HCT116 (cell line): ENCODE data around the gene CPSF7. TPM values are rescaled to one million over a fixed set of nuclear protein-coding genes. Genes with fewer than 3 reads are reported as not detected.

ENCODE experiments used
- ATAC-seq: fragments of 200-7000 bp; cut with Tn5 transposase; 2 replicates; pipeline ENCODE4 v1.9.1; 2020; ENCODE audit warnings: mild to moderate bottlenecking, moderate library complexity
- BruUV-seq: library from RNA; stranded (reverse); fragments of 400-500 nt; replicated peaks from 2 replicates; lab custom pipeline; 2021; lab: Mats Ljungman, UMichigan
- CTCF ChIA-PET: fragments of 300-600 bp; sonication (Branson Sonifier 250); formaldehyde crosslinking; loops from one replicate; lab custom pipeline; 2021; ENCODE audit warnings: antibody characterized with exemption; lab: Charles Lee
- POLR2A ChIA-PET: fragments of 300-600, 350-600 bp; sonication (Branson Sonifier 250); formaldehyde crosslinking; loops from one replicate; lab custom pipeline; 2021; ENCODE audit warnings: antibody characterized with exemption; lab: Charles Lee
- RAD21 ChIA-PET, 2 experiments: fragments of 300-600 bp; sonication (Branson Sonifier 250); formaldehyde crosslinking; loops; one replicate each; lab custom pipeline; 2023; ENCODE audit warnings: low total read pairs in 2 of 2; ENCODE audit not compliant: uncharacterized antibody in 2 of 2, unreplicated experiment in 2 of 2, low non-redundant PET in 1 of 2; lab: Charles Lee
- DNase-seq: peaks from one replicate; pipeline ENCODE4 v3.0.0-alpha.2; 2010; ENCODE audit warnings: low read depth, low spot score
- H2AFZ ChIP-seq: fragments of 200-600 bp; shearing (Covaris generic), sonication (generic); 2 replicates; pipeline ENCODE4 v1.6.1; 2017; ENCODE audit warnings: low read depth, mixed run types, mixed read lengths, antibody characterized with exemption, low read length; ENCODE audit not compliant: poor library complexity, severe bottlenecking
- H3K27ac ChIP-seq: 2 replicates; pipeline ENCODE4 v1.5.1; 2012; ENCODE audit warnings: low read depth, low read length
- H3K27me3 ChIP-seq: fragments of 200-600 bp; sonication (generic); 2 replicates; pipeline ENCODE4 v1.6.1; 2016; ENCODE audit warnings: mixed run types, low read length, mixed read lengths; ENCODE audit not compliant: insufficient read depth
- H3K36me3 ChIP-seq, 2 experiments: fragments of 200-500 bp in 1 of 2; fragments of 200-600 bp in 1 of 2; sonication (Bioruptor generic) in 1 of 2; sonication (generic) in 1 of 2; 2 replicates each; pipeline versions ENCODE4 v1.5.1 to v1.6.1; 2014 to 2016; ENCODE audit warnings: low read length in 2 of 2, inconsistent platforms in 1 of 2, mixed read lengths in 1 of 2, mixed run types in 1 of 2; ENCODE audit not compliant: insufficient read depth in 2 of 2, control insufficient read depth in 1 of 2
- H3K4me1 ChIP-seq, 2 experiments: fragments of 200-600 bp in 1 of 2; sonication (generic) in 1 of 2; 2 replicates each; pipeline versions ENCODE4 v1.5.1 to v1.6.1; 2012 to 2017; ENCODE audit warnings: low read length in 2 of 2, inconsistent platforms in 1 of 2, mild to moderate bottlenecking in 1 of 2, mixed read lengths in 1 of 2, mixed run types in 1 of 2, moderate library complexity in 1 of 2; ENCODE audit not compliant: insufficient read depth in 2 of 2, control insufficient read depth in 1 of 2
- H3K4me2 ChIP-seq: fragments of 200-600 bp; sonication (generic); 2 replicates; pipeline ENCODE4 v1.6.1; 2017; ENCODE audit warnings: mixed run types, low read length, mixed read lengths
- H3K4me3 ChIP-seq, 2 experiments: fragments of 200-600 bp in 1 of 2; sonication (generic) in 1 of 2; replicated peaks in 1 of 2; 2 replicates each; pipeline ENCODE4 v1.5.1; 2011 to 2016; ENCODE audit warnings: low read length in 2 of 2, control low read depth in 1 of 2, low read depth in 1 of 2, mild to moderate bottlenecking in 1 of 2, mixed read lengths in 1 of 2, mixed run types in 1 of 2
- H3K79me2 ChIP-seq: fragments of 200-600 bp; sonication (generic); 2 replicates; pipeline ENCODE4 v1.6.1; 2017; ENCODE audit warnings: mild to moderate bottlenecking, mixed run types, low read length, moderate library complexity, mixed read lengths; ENCODE audit not compliant: insufficient read depth
- H3K9ac ChIP-seq: fragments of 200-600 bp; sonication (generic); 2 replicates; pipeline ENCODE4 v1.6.1; 2016; ENCODE audit warnings: low read length, mixed read lengths
- H3K9me2 ChIP-seq: fragments of 200-600 bp; sonication (generic), shearing (Covaris generic); 2 replicates; pipeline ENCODE4 v1.6.1; 2017; ENCODE audit warnings: mixed run types, mild to moderate bottlenecking, moderate library complexity; ENCODE audit not compliant: insufficient read depth
- H3K9me3 ChIP-seq, 2 experiments: fragments of 200-500 bp in 1 of 2; fragments of 200-600 bp in 1 of 2; sonication (Bioruptor generic) in 1 of 2; sonication (generic) in 1 of 2; 2 replicates each; pipeline ENCODE4 v1.6.1; 2014 to 2017; ENCODE audit warnings: low read length in 2 of 2, mixed read lengths in 2 of 2, inconsistent platforms in 1 of 2, low read depth in 1 of 2, mild to moderate bottlenecking in 1 of 2, mixed run types in 1 of 2, moderate library complexity in 1 of 2; ENCODE audit not compliant: control insufficient read depth in 1 of 2, insufficient read depth in 1 of 2
- H4K20me1 ChIP-seq: fragments of 200-600 bp; sonication (generic), shearing (Covaris generic); 2 replicates; pipeline ENCODE4 v1.6.1; 2017; ENCODE audit warnings: mixed run types, mild to moderate bottlenecking, moderate library complexity; ENCODE audit not compliant: insufficient read depth
- ATF3 ChIP-seq: IDR thresholded peaks from 2 replicates; pipeline ENCODE4 v1.6.1; 2012
- CBX3 ChIP-seq: IDR thresholded peaks from 2 replicates; pipeline ENCODE4 v1.6.1; 2012; ENCODE audit warnings: low read depth
- EZH2 ChIP-seq: fragments of 200-600 bp; sonication (generic); IDR thresholded peaks from 2 replicates; pipeline ENCODE4 v1.6.1; 2017; ENCODE audit warnings: antibody characterized with exemption, mixed run types
- EZH2phosphoT487 ChIP-seq: fragments of 200-600 bp; IDR thresholded peaks from 2 replicates; pipeline ENCODE4 v1.6.1; 2018; ENCODE audit warnings: antibody characterized with exemption, borderline replicate concordance
- FOSL1 ChIP-seq: IDR thresholded peaks from 2 replicates; pipeline ENCODE4 v1.6.1; 2012; ENCODE audit warnings: low read depth
- JUND ChIP-seq: IDR thresholded peaks from 2 replicates; pipeline ENCODE4 v1.6.1; 2012
- POLR2A ChIP-seq: IDR thresholded peaks from 2 replicates; pipeline ENCODE4 v1.7.0; 2011; ENCODE audit warnings: borderline replicate concordance; ENCODE audit not compliant: insufficient read depth, insufficient read length; ENCODE audit errors: extremely low read depth
- REST ChIP-seq: IDR thresholded peaks from 2 replicates; pipeline ENCODE4 v1.6.1; 2012; ENCODE audit warnings: low read depth
- SIN3A ChIP-seq: IDR thresholded peaks from 2 replicates; pipeline ENCODE4 v1.6.1; 2012; ENCODE audit warnings: low read depth
- SP1 ChIP-seq: IDR thresholded peaks from 2 replicates; pipeline ENCODE4 v1.6.1; 2012; ENCODE audit warnings: low read depth
- SRF ChIP-seq: IDR thresholded peaks from 2 replicates; pipeline ENCODE4 v1.6.1; 2012; ENCODE audit warnings: low read depth
- TCF7L2 ChIP-seq: IDR thresholded peaks from 2 replicates; pipeline ENCODE4 v1.7.0; 2011; ENCODE audit warnings: borderline replicate concordance, inconsistent platforms; ENCODE audit not compliant: insufficient read depth, insufficient read length; ENCODE audit errors: extremely low read depth
- intact Hi-C: fragments of 100-400 bp; cut with micrococcal nuclease; formaldehyde crosslinking; loops from 2 replicates; pipeline ENCODE4 v1.10.0; 2022
- total RNA-seq: library from RNA; stranded (reverse); gene quantifications from one replicate; pipeline ENCODE4 v1.2.1, GENCODE V29; 2021; ENCODE audit not compliant: unreplicated experiment
- TF ChIP-seq, protein P1 (sequence below): IDR thresholded peaks from 2 replicates; pipeline ENCODE4 v1.6.1; 2012
- TF ChIP-seq, protein P2 (sequence below), 3 experiments: fragments of 200-600 bp in 1 of 3; sonication (generic) in 1 of 3; IDR thresholded peaks in 2 of 3; conservative IDR thresholded peaks in 1 of 3; 2 replicates each; pipeline ENCODE4 v1.5.1; 2012 to 2017; ENCODE audit warnings: low read depth in 2 of 3, low read length in 2 of 3, antibody characterized with exemption in 1 of 3, borderline replicate concordance in 1 of 3, control low read depth in 1 of 3, mild to moderate bottlenecking in 1 of 3, mixed read lengths in 1 of 3, mixed run types in 1 of 3, moderate library complexity in 1 of 3; ENCODE audit not compliant: insufficient read depth in 1 of 3

CPSF7 gene
- total RNA-seq, 1 experiment from 2014 or later, result 110 TPM

GRCh38 chr11:61375761-61376108 lies 54.0 kb downstream of the CPSF7 start:
- RAD21 ChIA-PET, result no interaction called here
- TF ChIP-seq SRF, result no peak
- TF ChIP-seq FOSL1, result no peak
- TF ChIP-seq, all 23 proteins: peak for 0
- no peak for DNase-seq
- Histone ChIP-seq H2AFZ (no peak overlapping the region), H3K27ac (no peak overlapping the region), H3K9me3 (no peaks in the 10 kb centered on the region), H3K79me2 (no peaks in the 10 kb centered on the region), H3K36me3 (0 out of 4 replicates have a peak, but pooled peaks cover 0 to under 1% of the 10 kb centered on the region in 2 experiments), H3K4me2 (no peak overlapping the region), H3K4me3 (no peak overlapping the region), H4K20me1 (no peaks in the 10 kb centered on the region), H3K4me1 (no peaks in the 10 kb centered on the region), H3K9me2 (no peaks in the 10 kb centered on the region), H3K27me3 (no peaks in the 10 kb centered on the region), H3K9ac (no peak overlapping the region)
- ATAC-seq, result no peak
- no TSS peak for BruUV-seq
- intact Hi-C loops, result no loop called here
- ChIA-PET POLR2A (interaction anchor here (0.7 kb wide), 1 partner anchor 268 kb away, joined by 3 read pairs; no protein-coding TSS in a partner anchor), CTCF (interaction anchor here (1.8 kb wide), 1 partner anchor 9 kb away, joined by 10 read pairs; no protein-coding TSS in a partner anchor)

DNA sequence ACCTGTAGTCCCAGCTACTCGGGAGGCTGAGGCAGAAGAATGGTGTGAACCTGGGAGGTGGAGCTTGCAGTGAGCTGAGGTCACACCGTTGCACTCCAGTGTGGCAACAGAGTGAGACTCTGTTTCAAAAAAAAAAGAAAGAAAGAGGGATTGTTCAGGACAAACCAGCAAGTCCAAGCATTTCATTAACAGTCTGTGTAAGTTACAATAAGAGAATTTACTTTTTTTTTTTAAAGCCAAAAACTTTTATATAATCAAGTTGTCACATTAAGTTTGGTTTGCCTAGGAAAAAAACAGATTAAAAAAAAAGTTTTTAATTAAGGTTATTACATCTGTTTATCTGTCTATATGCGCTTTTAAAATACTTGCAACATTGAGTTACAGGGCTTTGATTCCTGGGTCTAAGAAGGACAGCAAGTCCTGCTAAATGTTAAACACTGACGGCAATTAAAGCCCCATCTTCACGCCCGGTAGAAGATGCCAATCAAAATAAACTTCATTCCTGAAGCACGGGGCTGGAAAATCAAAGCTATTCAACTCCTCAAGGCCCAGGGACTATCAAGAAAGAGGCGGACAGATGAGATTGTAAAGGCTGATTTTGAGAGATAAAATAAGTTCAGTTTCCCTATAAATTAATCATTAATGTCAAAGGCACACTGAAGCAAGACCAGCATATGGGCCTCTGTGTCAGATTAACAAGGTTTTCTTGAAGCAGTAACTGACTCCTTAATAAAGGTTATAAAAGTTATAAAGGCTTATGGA lies 56.9 kb downstream of the CPSF7 start:
- POLR2A ChIA-PET, result no interaction called here
- no peak overlapping the region for H3K27ac ChIP-seq
- DNase-seq (no peak), ATAC-seq (no peak)
- peaks cover 8 to 10% of the 10 kb centered on the region in 2 experiments for H3K36me3 ChIP-seq
- H3K9ac ChIP-seq, result no peak overlapping the region
- H3K4me1 ChIP-seq, result no peaks in the 10 kb centered on the region
- no peaks in the 10 kb centered on the region for H3K79me2 ChIP-seq
- no peak overlapping the region for H2AFZ ChIP-seq
- RAD21 ChIA-PET, result interaction anchor here in 1 of 2 experiments (0.7 kb wide), 1 partner anchor 13 kb away, joined by 3 read pairs; no protein-coding TSS in a partner anchor
- no TSS peak for BruUV-seq
- CTCF ChIA-PET, result no interaction called here
- no peaks in the 10 kb centered on the region for H3K27me3 ChIP-seq
- no peaks in the 10 kb centered on the region for H4K20me1 ChIP-seq
- no peak overlapping the region for H3K4me3 ChIP-seq
- no peak overlapping the region for H3K4me2 ChIP-seq
- H3K9me2 ChIP-seq, result no peaks in the 10 kb centered on the region
- intact Hi-C loops, result no loop called here
- no peaks in the 10 kb centered on the region for H3K9me3 ChIP-seq
- TF ChIP-seq EZH2phosphoT487 (no peak), SRF (no peak), REST (no peak), SIN3A (no peak), SP1 (no peak), ATF3 (no peak), JUND (no peak), TCF7L2 (no peak), CBX3 (no peak), EZH2 (no peak), POLR2A (no peak)
- TF ChIP-seq, protein P1, sequence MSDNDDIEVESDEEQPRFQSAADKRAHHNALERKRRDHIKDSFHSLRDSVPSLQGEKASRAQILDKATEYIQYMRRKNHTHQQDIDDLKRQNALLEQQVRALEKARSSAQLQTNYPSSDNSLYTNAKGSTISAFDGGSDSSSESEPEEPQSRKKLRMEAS, result no peak
- TF ChIP-seq, protein P2, sequence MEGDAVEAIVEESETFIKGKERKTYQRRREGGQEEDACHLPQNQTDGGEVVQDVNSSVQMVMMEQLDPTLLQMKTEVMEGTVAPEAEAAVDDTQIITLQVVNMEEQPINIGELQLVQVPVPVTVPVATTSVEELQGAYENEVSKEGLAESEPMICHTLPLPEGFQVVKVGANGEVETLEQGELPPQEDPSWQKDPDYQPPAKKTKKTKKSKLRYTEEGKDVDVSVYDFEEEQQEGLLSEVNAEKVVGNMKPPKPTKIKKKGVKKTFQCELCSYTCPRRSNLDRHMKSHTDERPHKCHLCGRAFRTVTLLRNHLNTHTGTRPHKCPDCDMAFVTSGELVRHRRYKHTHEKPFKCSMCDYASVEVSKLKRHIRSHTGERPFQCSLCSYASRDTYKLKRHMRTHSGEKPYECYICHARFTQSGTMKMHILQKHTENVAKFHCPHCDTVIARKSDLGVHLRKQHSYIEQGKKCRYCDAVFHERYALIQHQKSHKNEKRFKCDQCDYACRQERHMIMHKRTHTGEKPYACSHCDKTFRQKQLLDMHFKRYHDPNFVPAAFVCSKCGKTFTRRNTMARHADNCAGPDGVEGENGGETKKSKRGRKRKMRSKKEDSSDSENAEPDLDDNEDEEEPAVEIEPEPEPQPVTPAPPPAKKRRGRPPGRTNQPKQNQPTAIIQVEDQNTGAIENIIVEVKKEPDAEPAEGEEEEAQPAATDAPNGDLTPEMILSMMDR (IDR thresholded peaks at IDR 0.05 in 2 of 3, conservative IDR thresholded peaks at IDR 0.05 in 1 of 3; ENCODE audit: borderline replicate concordance in 1 of 3, insufficient read depth in 1 of 3, low read depth in 2 of 3, low read length in 2 of 3), result no peak
